ENCODE results near the gene HNRNPH3. TPM values are rescaled to one million over a fixed set of nuclear protein-coding genes. Genes with fewer than 3 reads are reported as not detected.

The HNRNPH3 gene
- total and polyA plus RNA-seq, 2 donors, result 22.9 to 212 TPM

- Histone ChIP-seq H3K36me3 (ENCODE audit: control insufficient read depth in 2 of 2, insufficient read depth in 2 of 2, low read length in 1 of 2) (peaks cover 15 to 32% of the 10 kb centered on the region in 2 donors), H3K4me3 (ENCODE audit: low read length in 2 of 2) (peak overlapping the region; percentile 88 to 99), H3K27me3 (ENCODE audit: control insufficient read depth in 2 of 2, insufficient read depth in 1 of 2, low read length in 1 of 2) (no peaks in the 10 kb centered on the region), H3K9me3 (ENCODE audit: control insufficient read depth in 2 of 2, insufficient read depth in 1 of 2, low read length in 1 of 2) (no peaks in the 10 kb centered on the region), H3K4me1 (ENCODE audit: control insufficient read depth in 2 of 2, insufficient read depth in 2 of 2, low read length in 2 of 2) (peaks cover 14 to 22% of the 10 kb centered on the region in 2 donors), H3K27ac (ENCODE audit: low read depth in 1 of 2, low read length in 1 of 2) (no peak overlapping the region)
- DNase-seq (ENCODE audit: low read depth in 6 of 9, low spot score in 9 of 9), result peak in 1 of 9 donors; percentile 18
- WGBS, result 4% methylated on average over 8 of the region's 8 CpGs
Observed at GRCh38 chr10:68334672-68335467, 3.0 kb downstream of the HNRNPH3 start.

GRCh38 chr10:68336754-68337351 is 5.0 kb downstream of the HNRNPH3 start:
- 78% methylated on average over 7 of the region's 7 CpGs for WGBS
- Histone ChIP-seq H3K27me3 (ENCODE audit: control insufficient read depth in 2 of 2, insufficient read depth in 1 of 2, low read length in 1 of 2) (no peaks in the 10 kb centered on the region), H3K9me3 (ENCODE audit: control insufficient read depth in 2 of 2, insufficient read depth in 1 of 2, low read length in 1 of 2) (no peaks in the 10 kb centered on the region), H3K36me3 (ENCODE audit: control insufficient read depth in 2 of 2, insufficient read depth in 2 of 2, low read length in 1 of 2) (peaks cover 27 to 52% of the 10 kb centered on the region in 2 donors), H3K4me3 (ENCODE audit: low read length in 2 of 2) (no peak overlapping the region), H3K4me1 (ENCODE audit: control insufficient read depth in 2 of 2, insufficient read depth in 2 of 2, low read length in 2 of 2) (peaks cover 12% of the 10 kb centered on the region in 2 donors), H3K27ac (ENCODE audit: low read depth in 1 of 2, low read length in 1 of 2) (no peak overlapping the region)
- no peak for DNase-seq (ENCODE audit: low read depth in 6 of 9, low spot score in 9 of 9)

DNA sequence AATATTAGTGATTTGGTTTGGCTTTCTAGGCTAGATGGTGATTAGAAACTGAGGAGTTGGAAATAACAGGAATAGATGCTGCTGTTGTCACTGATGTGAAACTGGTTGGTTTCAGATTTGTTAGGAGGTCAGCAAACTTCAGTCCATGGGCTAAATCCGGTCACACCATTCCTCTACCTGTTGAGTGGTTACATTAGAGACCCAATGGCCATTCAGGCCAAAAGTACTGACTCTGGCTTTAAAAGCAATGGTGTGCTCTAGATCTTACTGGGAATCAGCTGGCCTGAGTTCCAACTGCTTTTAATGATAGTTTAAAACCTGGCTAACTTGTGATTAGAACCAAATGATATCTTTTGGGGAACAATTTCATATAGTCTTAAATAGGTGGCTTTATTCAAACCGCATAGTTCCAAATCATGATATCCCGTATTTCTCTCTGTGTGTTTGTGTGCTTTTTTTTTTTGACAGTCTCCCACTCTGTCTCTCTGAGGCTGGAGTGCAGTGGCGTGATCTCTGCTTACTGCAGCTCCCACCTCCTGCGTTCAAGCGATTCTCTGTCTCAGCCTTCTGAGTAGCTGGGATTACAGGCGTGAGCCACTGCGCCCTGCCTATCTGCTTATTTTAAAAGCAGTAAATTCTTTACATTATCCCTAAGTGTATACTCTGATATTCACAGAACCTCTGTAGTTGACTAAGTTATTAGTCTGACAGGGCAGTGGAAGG is 8.7 kb downstream of the HNRNPH3 start:
- no peak overlapping the region for H3K27ac ChIP-seq (ENCODE audit: low read depth in 1 of 2, low read length in 1 of 2)
- H3K27me3 ChIP-seq (ENCODE audit: control insufficient read depth in 2 of 2, insufficient read depth in 1 of 2, low read length in 1 of 2), result no peaks in the 10 kb centered on the region
- DNase-seq (ENCODE audit: low read depth in 6 of 9, low spot score in 9 of 9), result no peak
- H3K4me3 ChIP-seq (ENCODE audit: low read length in 2 of 2), result no peak overlapping the region
- peaks cover 10 to 11% of the 10 kb centered on the region in 2 donors for H3K4me1 ChIP-seq (ENCODE audit: control insufficient read depth in 2 of 2, insufficient read depth in 2 of 2, low read length in 2 of 2)
- over 99% methylated on average over 8 of the region's 8 CpGs for WGBS
- no peaks in the 10 kb centered on the region for H3K9me3 ChIP-seq (ENCODE audit: control insufficient read depth in 2 of 2, insufficient read depth in 1 of 2, low read length in 1 of 2)
- peaks cover 30 to 85% of the 10 kb centered on the region in 2 donors for H3K36me3 ChIP-seq (ENCODE audit: control insufficient read depth in 2 of 2, insufficient read depth in 2 of 2, low read length in 1 of 2)

DNA sequence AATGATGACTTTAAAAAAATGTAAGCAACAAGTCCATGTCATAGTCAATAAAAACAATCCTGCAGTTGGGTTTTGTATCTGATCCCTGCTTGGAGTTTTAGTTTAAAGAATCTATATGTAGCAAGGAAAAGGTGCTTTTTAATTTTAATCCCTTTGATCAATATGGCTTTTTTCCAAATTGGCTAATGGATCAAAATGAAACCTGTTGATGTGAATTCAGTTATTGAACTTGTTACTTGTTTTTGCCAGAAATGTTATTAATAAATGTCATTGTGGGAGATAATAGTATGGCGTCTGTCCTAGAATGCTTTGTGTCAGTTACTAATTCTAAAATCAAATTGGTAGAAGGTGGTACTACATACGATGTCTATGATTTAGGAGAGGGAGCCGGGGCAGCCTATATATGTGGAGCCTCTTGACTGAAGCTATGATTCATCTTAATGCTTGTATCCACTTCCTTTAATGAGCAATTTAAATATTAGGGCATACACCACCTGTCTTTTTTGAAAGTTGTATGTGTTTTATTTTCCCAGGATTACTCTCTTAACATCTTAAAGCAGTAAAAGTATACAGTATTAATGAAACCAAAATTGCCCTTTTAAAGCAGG is 11.1 kb downstream of the HNRNPH3 start:
- H3K27ac ChIP-seq (ENCODE audit: low read depth in 1 of 2, low read length in 1 of 2), result no peak overlapping the region
- peaks cover 29 to 78% of the 10 kb centered on the region in 2 donors for H3K36me3 ChIP-seq (ENCODE audit: control insufficient read depth in 2 of 2, insufficient read depth in 2 of 2, low read length in 1 of 2)
- 98% methylated on average over 3 of the region's 3 CpGs for WGBS
- no peak overlapping the region for H3K4me3 ChIP-seq (ENCODE audit: low read length in 2 of 2)
- DNase-seq (ENCODE audit: low read depth in 6 of 9, low spot score in 9 of 9), result no peak
- H3K27me3 ChIP-seq (ENCODE audit: control insufficient read depth in 2 of 2, insufficient read depth in 1 of 2, low read length in 1 of 2), result no peaks in the 10 kb centered on the region
- H3K4me1 ChIP-seq (ENCODE audit: control insufficient read depth in 2 of 2, insufficient read depth in 2 of 2, low read length in 2 of 2), result no peaks in the 10 kb centered on the region
- H3K9me3 ChIP-seq (ENCODE audit: control insufficient read depth in 2 of 2, insufficient read depth in 1 of 2, low read length in 1 of 2), result no peaks in the 10 kb centered on the region

GRCh38 chr10:68345621-68346020 is 13.8 kb downstream of the HNRNPH3 start:
- no peaks in the 10 kb centered on the region for H3K9me3 ChIP-seq (ENCODE audit: control insufficient read depth in 2 of 2, insufficient read depth in 1 of 2, low read length in 1 of 2)
- 97% methylated on average over 4 of the region's 4 CpGs for WGBS
- no peak for DNase-seq (ENCODE audit: low read depth in 6 of 9, low spot score in 9 of 9)
- no peaks in the 10 kb centered on the region for H3K27me3 ChIP-seq (ENCODE audit: control insufficient read depth in 2 of 2, insufficient read depth in 1 of 2, low read length in 1 of 2)
- H3K4me3 ChIP-seq (ENCODE audit: low read length in 2 of 2), result no peak overlapping the region
- no peak overlapping the region for H3K27ac ChIP-seq (ENCODE audit: low read depth in 1 of 2, low read length in 1 of 2)
- H3K4me1 ChIP-seq (ENCODE audit: control insufficient read depth in 2 of 2, insufficient read depth in 2 of 2, low read length in 2 of 2), result no peaks in the 10 kb centered on the region
- H3K36me3 ChIP-seq (ENCODE audit: control insufficient read depth in 2 of 2, insufficient read depth in 2 of 2, low read length in 1 of 2), result peaks cover 10 to 61% of the 10 kb centered on the region in 2 donors

- no peaks in the 10 kb centered on the region for H3K4me1 ChIP-seq (ENCODE audit: control insufficient read depth in 2 of 2, insufficient read depth in 2 of 2, low read length in 2 of 2)
- no peak overlapping the region for H3K4me3 ChIP-seq (ENCODE audit: low read length in 2 of 2)
- no peak for DNase-seq (ENCODE audit: low read depth in 6 of 9, low spot score in 9 of 9)
- H3K9me3 ChIP-seq (ENCODE audit: control insufficient read depth in 2 of 2, insufficient read depth in 1 of 2, low read length in 1 of 2), result no peaks in the 10 kb centered on the region
- WGBS, result 97% methylated on average over 4 of the region's 4 CpGs
- no peak overlapping the region for H3K27ac ChIP-seq (ENCODE audit: low read depth in 1 of 2, low read length in 1 of 2)
- H3K27me3 ChIP-seq (ENCODE audit: control insufficient read depth in 2 of 2, insufficient read depth in 1 of 2, low read length in 1 of 2), result no peaks in the 10 kb centered on the region
- peaks cover 8 to 50% of the 10 kb centered on the region in 2 donors for H3K36me3 ChIP-seq (ENCODE audit: control insufficient read depth in 2 of 2, insufficient read depth in 2 of 2, low read length in 1 of 2)
Observed at GRCh38 chr10:68346774-68347173, 14.9 kb downstream of the HNRNPH3 start.

GRCh38 chr10:68348265-68348741 is 16.4 kb downstream of the HNRNPH3 start:
- Histone ChIP-seq H3K27ac (ENCODE audit: low read depth in 1 of 2, low read length in 1 of 2) (no peak overlapping the region), H3K36me3 (ENCODE audit: control insufficient read depth in 2 of 2, insufficient read depth in 2 of 2, low read length in 1 of 2) (peaks cover 14 to 44% of the 10 kb centered on the region in 2 donors), H3K4me1 (ENCODE audit: control insufficient read depth in 2 of 2, insufficient read depth in 2 of 2, low read length in 2 of 2) (no peaks in the 10 kb centered on the region), H3K4me3 (ENCODE audit: low read length in 2 of 2) (no peak overlapping the region), H3K9me3 (ENCODE audit: control insufficient read depth in 2 of 2, insufficient read depth in 1 of 2, low read length in 1 of 2) (no peaks in the 10 kb centered on the region), H3K27me3 (ENCODE audit: control insufficient read depth in 2 of 2, insufficient read depth in 1 of 2, low read length in 1 of 2) (no peaks in the 10 kb centered on the region)
- WGBS, result 70% methylated on average over 2 of the region's 2 CpGs
- peak in 3 of 9 donors; percentile 35 to 70 (median 53) for DNase-seq (ENCODE audit: low read depth in 6 of 9, low spot score in 9 of 9)

GRCh38 chr10:68353537-68353936 is 21.7 kb downstream of the HNRNPH3 start:
- Histone ChIP-seq H3K4me1 (ENCODE audit: control insufficient read depth in 2 of 2, insufficient read depth in 2 of 2, low read length in 2 of 2) (no peaks in the 10 kb centered on the region), H3K36me3 (ENCODE audit: control insufficient read depth in 2 of 2, insufficient read depth in 2 of 2, low read length in 1 of 2) (peaks cover 21 to 41% of the 10 kb centered on the region in 2 donors), H3K27ac (ENCODE audit: low read depth in 1 of 2, low read length in 1 of 2) (no peak overlapping the region), H3K27me3 (ENCODE audit: control insufficient read depth in 2 of 2, insufficient read depth in 1 of 2, low read length in 1 of 2) (no peaks in the 10 kb centered on the region), H3K9me3 (ENCODE audit: control insufficient read depth in 2 of 2, insufficient read depth in 1 of 2, low read length in 1 of 2) (no peaks in the 10 kb centered on the region), H3K4me3 (ENCODE audit: low read length in 2 of 2) (no peak overlapping the region)
- DNase-seq (ENCODE audit: low read depth in 6 of 9, low spot score in 9 of 9), result no peak
- 98% methylated on average over 2 of the region's 2 CpGs for WGBS

Measured in thymus (tissue), 11 donors.